HG03354 (cell line): ENCODE data around the gene PRICKLE1.

Source experiments
- ATAC-seq: cut with Tn5 transposase; IDR thresholded peaks from one replicate; pipeline ENCODE4 v1.9.1; 2021; ENCODE audit warnings: mild to moderate bottlenecking; ENCODE audit not compliant: unreplicated experiment, poor library complexity, severe bottlenecking

PRICKLE1 gene

DNA sequence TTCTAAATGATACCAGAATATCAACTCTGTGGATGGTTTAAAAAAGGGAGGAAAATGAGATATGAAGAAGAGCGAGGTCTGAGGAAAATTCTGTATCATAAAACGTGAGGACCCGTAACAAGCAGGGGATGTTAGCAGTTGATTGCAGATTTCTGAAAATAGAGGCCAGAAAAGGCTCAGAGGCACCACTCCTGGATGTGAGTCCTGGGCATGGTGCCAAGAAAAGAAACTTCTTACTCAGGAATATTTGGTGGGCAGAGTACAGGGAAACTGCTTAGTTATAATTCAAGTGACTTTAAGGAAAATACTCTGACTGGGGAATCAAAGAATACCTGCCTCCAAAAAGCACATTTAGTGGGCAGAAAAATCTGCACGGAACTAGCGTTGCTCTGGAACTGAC is 85.5 kb downstream of the PRICKLE1 start:
- no peak for ATAC-seq

GRCh38 chr12:42502682-42503081 is 86.9 kb downstream of the PRICKLE1 start:
- no peak for ATAC-seq

DNA sequence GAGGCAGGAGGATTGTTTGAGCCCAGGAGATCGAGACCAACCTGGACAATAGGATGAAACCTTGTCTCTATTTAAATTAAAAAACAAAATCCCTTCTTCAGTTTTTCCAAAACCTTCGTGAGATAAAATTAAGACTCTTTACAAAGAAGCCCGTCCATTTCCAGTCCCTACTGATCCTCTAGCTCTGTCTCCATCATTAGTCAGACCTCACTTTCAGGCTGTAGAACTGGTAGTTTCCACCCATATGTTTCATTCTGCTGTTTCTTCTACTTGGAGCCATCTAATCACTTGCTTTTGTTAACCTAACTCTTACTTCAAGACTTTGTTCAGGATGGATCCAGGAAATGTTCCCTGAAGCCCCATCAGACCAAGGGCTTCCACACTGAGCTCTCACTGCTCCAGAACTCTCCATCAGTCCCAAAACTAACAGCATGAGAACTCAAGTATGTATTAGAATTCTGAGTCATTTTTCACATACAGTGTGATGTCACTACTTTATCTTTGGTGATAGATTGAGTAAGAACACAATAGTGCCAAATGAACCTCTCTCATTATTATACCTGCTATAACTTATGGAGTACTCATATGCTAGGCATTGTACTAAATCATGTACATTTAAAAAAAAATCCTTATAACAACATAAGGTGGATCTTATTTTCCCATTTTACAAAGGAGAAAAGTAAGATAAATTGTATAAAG is 90.8 kb downstream of the PRICKLE1 start:
- no peak for ATAC-seq

- no peak for ATAC-seq
These were observed 92.7 kb downstream of the PRICKLE1 start for GRCh38 chr12:42496886-42497285.

GRCh38 chr12:42495244-42495643 is 94.3 kb downstream of the PRICKLE1 start:
- ATAC-seq = no peak

- no peak for ATAC-seq
These were observed 97.3 kb downstream of the PRICKLE1 start for GRCh38 chr12:42492267-42492666.

- no peak for ATAC-seq
These were observed 99.2 kb downstream of the PRICKLE1 start for GRCh38 chr12:42490261-42490842.

GRCh38 chr12:42486407-42486806 is 103.1 kb downstream of the PRICKLE1 start:
- no peak for ATAC-seq

GRCh38 chr12:42485823-42486222 is 103.7 kb downstream of the PRICKLE1 start:
- ATAC-seq = no peak

- no peak for ATAC-seq
These were observed 104.5 kb downstream of the PRICKLE1 start for GRCh38 chr12:42484996-42485395.

DNA sequence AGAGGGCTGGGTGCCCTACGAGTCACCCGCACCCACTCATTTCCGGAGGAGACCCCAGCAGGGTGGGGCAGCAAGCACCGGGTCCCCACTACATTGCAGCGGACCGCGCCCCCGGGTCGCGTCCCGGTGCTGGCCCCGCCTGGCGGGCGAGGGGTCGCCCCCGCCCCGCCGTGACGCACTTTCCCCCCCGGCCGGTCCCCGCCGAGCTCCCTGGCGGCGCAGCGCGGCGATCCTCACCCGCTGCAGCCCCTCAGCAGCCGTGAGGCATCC is 106.1 kb downstream of the PRICKLE1 start:
- peak; percentile 39 for ATAC-seq

DNA sequence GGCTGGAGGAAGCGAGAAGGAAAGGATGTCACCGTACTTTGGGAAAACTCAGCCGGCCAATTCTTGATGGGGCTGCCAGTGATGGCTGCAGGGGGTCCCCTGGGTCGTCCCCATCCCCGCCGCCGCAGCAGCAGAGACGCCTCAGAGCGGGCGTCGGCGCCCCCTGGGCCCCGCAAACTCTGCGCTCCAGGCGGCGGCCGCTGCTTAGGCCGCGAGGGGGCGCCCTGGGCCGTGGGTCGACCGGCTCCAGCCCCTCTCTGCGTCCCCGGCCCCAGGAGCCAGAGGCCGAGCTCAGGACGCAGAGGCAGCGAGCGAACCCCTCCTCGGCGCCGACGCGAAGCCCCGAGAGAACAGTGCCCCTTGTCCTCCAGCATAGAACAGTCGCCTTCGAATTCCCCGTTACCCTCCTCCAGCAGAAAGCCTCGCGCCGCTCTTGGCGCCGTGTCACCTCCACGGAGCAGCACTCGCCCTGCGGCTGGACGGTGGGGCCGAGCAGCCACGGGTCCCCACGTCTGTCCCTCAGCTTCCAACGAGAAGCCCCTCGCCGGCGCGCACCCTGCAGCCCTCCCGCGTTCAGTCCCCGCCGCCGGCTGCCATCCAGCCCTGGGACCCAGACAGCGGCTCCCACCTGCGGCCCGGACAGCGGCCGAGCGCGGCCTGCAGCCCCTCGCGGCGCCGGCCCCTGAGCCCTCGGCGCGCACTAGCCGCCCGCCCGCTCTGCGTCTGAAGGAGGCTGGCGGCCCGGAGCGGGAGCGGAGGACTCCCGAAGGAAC is 106.6 kb downstream of the PRICKLE1 start:
- ATAC-seq = peak; percentile 82

- ATAC-seq = no peak
These were observed 107.4 kb downstream of the PRICKLE1 start for GRCh38 chr12:42482041-42482747.

GRCh38 chr12:42481368-42481767 is 108.2 kb downstream of the PRICKLE1 start:
- ATAC-seq = no peak

DNA sequence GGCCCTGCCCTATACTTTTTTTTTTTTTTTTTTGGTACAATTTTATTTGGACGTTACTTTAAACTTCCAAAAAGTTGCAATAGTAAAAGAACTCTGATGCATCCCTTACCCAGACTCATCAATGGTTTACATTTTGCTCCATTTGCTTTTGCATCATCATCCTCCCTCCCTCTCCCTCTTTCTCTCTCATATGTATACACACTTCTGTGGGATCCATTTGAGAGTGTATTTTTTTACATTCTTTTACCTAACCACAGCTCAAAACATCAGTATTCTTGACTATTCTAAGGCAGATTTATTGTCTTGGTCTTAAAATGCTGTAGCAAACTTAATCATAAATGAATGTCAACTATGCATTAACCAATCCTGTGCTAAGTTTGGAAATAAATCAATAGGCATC is 111.6 kb downstream of the PRICKLE1 start:
- ATAC-seq = no peak

GRCh38 chr12:42475106-42475505 is 114.4 kb downstream of the PRICKLE1 start:
- ATAC-seq = no peak

DNA sequence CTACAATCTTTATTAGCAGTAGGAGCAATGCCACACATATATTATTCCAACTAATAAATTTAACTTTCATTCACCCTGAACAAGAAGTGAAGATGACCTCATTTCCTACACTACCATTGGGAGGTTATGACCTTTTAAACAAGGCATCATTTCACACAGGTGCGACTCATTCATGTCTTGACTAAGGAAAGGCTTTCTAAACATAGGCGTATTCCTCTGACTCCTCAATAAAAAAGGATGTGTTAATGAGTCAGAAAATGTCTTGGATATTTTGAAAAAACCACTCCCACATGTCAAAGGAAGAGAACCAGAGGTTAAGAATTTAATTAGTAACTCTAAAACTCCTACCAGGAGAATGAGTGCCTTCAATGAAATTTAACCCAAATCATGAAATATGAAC is 115.2 kb downstream of the PRICKLE1 start:
- ATAC-seq = no peak

DNA sequence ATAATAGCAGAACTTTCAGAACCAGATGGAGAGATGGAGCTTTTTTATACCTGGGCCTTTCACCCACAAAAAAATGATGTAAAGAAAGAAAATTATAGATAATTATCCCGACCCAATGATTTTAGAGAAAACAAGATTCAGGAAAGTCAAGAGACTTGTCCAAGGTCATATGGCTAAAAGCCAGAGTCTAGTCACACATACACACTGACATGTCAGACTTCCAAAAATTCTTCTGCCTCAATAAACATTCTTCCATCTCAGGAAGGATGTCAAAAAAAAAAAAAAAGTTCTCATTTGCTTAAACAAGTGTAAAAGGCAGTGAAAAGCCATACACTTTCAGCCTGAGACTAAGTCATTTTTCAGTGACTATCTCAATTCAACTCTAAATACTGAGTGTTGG is 116.0 kb downstream of the PRICKLE1 start:
- no peak for ATAC-seq

GRCh38 chr12:42473130-42473529 is 116.4 kb downstream of the PRICKLE1 start:
- ATAC-seq = no peak

GRCh38 chr12:42472376-42472775 is 117.2 kb downstream of the PRICKLE1 start:
- ATAC-seq = no peak
